NT2/D1 (cell line): ENCODE results near the gene SLC25A27.

Source experiments
- YY1 ChIP-seq: IDR thresholded peaks from 2 replicates; pipeline ENCODE4 v1.6.1; 2011; ENCODE audit not compliant: insufficient read length, insufficient read depth
- ZNF274 ChIP-seq: IDR thresholded peaks from 2 replicates; pipeline ENCODE4 v1.6.1; 2011; ENCODE audit warnings: mild to moderate bottlenecking, low read depth, low read length

DNA sequence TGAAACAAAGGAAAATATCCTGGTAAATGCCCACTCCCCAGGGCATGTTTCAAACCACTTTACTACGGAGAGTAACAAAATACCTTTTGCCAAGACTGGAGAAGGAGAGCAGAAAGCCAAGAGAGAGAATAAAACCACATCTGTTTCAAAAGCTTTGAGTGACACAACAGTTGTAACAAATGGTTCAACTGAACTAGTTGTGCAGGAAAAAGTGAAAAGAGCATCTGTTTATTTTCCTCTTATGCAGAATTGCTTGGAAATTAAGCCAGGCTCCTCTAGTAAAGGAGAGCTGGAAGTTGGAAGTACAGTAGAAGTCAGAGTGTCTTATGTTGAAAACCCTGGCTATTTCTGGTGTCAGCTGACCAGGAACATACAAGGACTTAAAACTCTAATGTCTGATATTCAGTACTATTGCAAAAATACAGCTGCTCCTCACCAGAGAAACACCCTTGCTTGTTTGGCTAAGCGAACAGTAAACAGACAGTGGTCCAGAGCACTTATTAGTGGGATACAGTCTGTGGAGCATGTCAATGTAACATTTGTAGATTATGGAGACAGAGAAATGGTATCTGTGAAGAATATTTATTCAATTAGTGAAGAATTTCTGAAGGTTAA is 37.5 kb downstream of the SLC25A27 start:
- no peak for TF ChIP-seq YY1
- no peak for TF ChIP-seq ZNF274
